HG03439 (cell line): ENCODE results near the gene DCAF6.
"Not testable (repeated sequence)": the region's sequence is repeated elsewhere in the genome, so short reads cannot be mapped to it uniquely, and the experiment has no call there.

Source experiments
- ATAC-seq: cut with Tn5 transposase; IDR thresholded peaks from one replicate; pipeline ENCODE4 v1.9.1; 2021; ENCODE audit warnings: mild to moderate bottlenecking, moderate library complexity; ENCODE audit not compliant: unreplicated experiment

DCAF6 gene

DNA sequence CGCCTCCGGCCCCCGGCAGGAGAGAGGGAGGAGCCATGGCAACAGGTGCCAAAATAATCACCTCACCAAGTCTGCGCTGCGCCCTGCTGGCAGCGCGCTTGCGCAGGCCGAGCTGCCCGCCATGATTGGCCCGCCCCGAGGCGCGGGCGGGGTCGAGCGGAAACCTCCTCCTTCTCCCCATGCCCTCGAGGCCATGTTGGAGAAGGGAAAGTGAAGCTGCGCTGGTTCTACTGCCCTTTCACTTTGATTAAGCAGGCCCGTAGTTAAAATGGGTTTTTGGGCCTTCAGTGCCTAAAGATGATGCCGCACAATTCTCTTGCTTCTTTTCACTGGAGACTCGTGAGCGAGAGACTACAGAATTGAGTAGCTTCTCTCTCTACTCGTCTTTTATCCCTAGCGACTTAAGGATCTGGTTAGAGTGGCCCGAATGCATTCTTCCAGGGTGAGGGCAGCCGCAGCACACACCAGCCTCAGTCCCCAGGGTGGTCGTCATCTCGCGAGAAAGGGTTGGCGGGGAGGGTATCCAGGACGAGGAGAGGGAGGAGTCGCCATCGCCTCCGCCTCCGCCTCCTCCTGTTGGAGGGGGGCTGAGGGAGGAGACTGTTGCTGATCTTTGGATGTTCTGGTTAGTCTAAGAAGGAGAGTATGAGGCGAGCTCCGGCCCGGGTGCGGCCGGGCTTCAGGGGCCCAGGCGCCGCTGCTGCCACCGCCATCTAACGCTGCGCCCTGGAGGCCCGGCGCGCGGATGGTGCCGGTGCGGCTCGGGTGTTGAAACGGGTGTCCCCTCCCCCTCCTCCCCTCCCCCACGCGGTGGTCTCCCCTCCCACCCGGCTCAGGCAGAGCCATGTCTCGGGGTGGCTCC lies at the start of gene DCAF6:
TSS of gene DCAF6 (plus strand) at position 616 of the 862 bp plus-strand sequence. CDS start at position 845, 229 bp downstream.
- ATAC-seq = peak; percentile 87

DNA sequence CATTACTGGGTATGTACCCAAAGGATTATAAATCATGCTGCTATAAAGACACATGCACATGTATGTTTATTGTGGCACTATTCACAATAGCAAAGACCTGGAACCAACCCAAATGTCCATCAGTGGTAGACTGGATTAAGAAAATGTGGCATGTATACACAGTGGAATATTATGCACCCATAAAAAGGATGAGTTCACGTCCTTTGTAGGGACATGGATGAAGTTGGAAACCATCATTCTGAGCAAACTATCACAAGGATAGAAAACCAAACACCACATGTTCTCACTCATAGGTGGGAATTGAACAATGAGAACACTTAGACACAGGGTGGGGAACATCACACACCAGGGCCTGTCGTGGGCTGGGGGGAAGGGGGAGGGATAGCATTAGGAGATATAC lies 49.3 kb upstream of the DCAF6 start:
- not testable (repeated sequence) for ATAC-seq

DNA sequence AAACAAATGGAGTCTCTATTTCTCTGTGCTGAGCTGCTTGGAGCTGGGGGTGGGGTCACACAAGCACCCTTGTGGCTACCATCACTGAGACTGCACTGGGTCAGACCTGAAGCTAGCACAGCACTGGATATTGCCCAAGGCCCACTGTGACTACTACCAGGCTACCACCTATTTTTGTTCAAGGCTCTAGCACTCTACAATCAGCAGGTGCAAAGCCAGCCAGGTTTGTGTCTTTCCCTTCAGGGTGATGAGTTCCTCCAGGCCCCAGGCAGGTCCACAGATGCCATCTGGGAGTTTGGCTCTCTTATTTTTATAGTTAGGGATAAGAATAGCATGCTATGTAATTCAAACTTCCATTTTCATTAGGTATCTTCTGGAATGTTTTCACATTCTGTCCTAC lies 46.1 kb upstream of the DCAF6 start:
- ATAC-seq = no peak

GRCh38 chr1:167893798-167894197 lies 42.7 kb upstream of the DCAF6 start:
- no peak for ATAC-seq

DNA sequence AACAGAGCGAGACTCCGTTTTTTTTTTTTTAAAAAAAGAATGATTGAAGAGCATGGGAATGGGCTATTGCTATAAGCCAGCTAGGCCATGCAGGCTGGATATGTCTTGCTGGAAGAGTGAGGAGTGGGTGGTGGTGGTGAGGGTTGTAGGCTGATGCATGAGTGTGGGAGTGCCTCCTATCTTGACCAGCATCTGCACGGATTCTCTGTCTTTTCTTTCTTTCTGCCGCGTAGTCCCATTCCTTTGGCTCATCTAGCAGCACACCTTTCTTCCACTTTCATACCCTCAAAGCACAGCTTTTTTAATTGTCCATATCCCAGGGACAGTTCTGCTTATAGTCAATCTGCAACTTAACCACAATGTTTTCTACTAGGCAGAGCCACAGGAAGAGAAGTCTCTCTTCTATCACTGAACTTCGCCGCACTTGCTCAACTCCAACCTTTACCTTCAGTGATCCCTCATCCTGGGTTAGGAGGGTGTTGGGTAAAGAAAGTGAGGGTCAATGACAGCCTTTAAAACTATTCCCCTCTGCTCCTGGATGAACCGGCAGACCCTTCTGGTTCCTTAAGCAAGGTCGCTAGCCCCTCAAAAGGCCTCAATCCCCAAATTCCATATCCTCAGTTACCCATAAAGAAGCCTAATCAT lies 37.8 kb upstream of the DCAF6 start:
- ATAC-seq = peak; percentile 4

DNA sequence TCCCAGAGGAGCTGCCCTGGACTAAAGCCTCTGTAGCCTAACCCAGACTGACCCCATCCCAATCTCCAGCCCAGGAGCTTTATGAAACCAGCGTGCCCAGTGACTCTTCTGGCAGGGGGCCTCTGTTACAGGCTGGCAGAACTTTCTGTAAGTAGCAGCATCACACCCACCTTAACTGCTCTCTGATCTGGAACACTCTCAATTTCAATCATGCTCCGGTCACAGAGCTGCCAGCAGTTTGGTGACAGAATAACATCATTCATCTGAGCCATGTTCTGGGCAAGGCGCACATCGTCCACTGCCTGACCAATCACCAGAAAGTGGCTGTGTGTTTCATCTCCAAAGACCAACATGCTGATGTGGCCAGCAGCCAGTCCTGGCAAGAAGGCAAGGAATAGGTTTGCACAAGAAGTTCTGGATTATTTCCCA lies 37.2 kb upstream of the DCAF6 start:
- ATAC-seq = peak; percentile 80

GRCh38 chr1:167900907-167901306 lies 35.6 kb upstream of the DCAF6 start:
- no peak for ATAC-seq

GRCh38 chr1:167904652-167905130 lies 31.8 kb upstream of the DCAF6 start:
- no peak for ATAC-seq

DNA sequence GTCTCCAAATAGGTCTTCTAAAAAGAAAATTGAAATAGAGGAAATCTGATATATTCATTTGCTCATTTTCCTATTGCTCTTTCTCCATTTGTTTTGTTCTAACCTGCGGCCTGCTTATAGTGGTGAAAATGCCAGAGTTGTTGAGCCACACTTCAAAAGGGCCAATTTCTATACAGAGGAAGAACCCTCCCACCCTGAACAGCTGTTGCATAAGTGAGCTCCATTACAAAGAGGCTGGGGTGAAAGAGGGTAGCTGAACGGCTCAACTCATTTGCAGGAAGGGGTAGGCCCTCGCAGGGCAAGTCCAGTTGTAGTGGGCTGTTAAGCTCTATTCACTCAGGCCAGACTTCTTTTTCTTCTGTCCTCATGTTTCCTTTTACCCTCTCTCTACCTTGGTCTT lies 31.3 kb upstream of the DCAF6 start:
- no peak for ATAC-seq

GRCh38 chr1:167905671-167906070 lies 30.8 kb upstream of the DCAF6 start:
- no peak for ATAC-seq

- no peak for ATAC-seq
These were observed 26.7 kb upstream of the DCAF6 start for GRCh38 chr1:167909691-167910180.

DNA sequence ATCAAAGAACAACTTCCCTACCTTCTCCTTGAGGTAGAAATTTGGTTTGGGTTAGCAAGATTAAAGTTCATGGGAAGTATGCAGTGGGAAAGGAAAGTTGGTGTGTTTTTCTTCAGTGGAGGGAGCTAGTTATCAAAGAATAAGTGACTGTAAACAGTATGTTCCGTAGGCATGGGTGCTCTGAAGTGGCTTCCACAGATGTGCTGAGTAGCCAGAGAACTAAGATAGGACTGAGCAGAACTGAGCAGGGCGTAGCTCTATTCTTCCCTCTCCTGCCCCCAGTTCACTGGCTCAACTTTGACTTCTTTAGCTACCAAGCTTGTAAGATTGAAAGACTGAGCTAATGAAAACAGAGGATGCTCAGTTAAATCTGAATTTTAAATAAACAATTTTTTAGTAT lies 26.0 kb upstream of the DCAF6 start:
- no peak for ATAC-seq

- no peak for ATAC-seq
These were observed 25.1 kb upstream of the DCAF6 start for GRCh38 chr1:167911413-167911812.

DNA sequence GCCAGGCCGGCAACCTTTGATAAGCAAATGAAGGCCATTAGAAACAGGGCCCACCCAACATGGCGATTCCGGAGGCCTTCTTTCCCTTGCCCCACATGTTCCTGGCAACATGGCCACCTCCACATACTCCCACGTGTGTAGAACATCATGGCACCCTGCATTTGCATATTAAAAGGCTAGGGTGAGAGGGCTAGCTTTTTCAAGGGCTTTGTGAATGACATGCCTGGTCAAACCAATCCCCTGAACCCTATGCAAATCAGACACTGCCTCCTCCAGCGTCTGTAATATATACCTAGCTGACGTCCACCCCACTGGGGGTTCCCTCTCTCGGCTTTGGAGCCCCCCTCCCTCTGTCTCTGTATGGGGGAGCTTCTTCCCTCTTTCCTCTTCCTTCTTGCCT lies 24.2 kb upstream of the DCAF6 start:
- no peak for ATAC-seq

DNA sequence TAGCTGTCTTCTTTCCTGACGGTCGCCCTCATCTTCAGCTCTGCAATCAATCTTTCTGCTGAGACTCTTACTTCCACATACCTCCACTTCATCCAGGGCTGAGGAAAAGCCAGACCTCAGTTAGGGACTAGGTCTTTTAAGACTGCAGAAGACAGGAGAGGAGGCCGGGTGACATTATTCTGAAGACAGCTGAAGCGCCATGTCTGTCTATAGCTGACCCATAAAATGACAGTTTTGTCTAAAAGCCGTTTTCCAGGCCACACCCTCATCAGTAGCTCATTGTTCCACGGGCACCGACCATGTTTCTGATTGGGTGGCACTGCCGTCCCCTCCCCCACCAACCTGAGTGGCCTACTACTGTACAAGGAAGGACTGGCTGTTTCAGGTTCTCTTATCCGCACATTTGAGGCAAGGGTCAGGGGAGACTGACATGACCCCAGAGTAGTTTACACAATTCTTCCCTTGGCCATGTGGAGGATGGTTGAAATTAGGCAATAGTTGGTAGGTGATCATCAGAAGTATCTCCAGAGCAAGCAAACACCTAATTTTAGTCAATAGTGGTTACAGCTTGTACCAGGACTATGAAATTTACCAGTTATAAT lies 22.5 kb upstream of the DCAF6 start, which contains the start of gene ADCY10:
TSS of gene ADCY10 (minus strand) at position 240 of the 602 bp plus-strand sequence. CDS start 8,994 bp downstream, outside the sequence.
- ATAC-seq = no peak

GRCh38 chr1:167915569-167915968 lies 20.9 kb upstream of the DCAF6 start:
- no peak for ATAC-seq

DNA sequence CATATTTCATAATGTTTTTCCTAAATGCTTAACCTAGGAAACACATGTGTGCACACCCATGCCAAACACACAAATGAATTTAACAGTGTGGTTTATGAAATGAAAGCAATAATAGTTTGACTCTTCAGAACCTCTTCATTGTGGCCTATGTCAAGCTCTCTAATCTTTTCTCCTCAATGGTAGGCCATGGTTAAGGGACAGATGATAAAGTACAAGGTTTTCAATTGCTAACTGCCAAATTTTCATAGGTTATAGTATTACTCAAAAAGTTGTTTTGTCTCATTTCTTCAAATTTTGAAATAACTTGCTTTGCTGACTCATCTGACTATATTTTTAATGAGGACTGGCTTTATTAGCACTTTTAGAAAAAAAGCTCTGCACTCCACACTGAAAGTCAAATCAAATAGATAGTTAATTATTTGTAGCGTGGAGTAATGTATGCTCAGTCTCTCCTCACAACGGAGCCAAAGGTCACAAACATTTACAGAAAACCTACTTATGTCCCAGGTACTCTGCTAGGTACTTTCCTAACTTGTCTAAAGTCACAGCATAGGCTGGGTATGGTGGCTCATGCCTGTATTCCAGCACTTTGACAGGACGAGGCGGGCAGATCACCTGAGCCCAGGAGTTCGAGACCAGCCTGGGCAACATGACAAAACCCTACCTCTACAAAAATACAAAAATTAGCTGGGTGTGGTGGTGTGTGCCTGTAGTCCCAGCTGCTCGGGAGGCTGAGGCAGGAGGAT lies 19.5 kb upstream of the DCAF6 start:
- ATAC-seq = no peak

- ATAC-seq = peak; percentile 54
These were observed 14.5 kb upstream of the DCAF6 start for GRCh38 chr1:167922023-167922422.

- ATAC-seq = no peak
These were observed 13.8 kb upstream of the DCAF6 start for GRCh38 chr1:167922611-167923074.

DNA sequence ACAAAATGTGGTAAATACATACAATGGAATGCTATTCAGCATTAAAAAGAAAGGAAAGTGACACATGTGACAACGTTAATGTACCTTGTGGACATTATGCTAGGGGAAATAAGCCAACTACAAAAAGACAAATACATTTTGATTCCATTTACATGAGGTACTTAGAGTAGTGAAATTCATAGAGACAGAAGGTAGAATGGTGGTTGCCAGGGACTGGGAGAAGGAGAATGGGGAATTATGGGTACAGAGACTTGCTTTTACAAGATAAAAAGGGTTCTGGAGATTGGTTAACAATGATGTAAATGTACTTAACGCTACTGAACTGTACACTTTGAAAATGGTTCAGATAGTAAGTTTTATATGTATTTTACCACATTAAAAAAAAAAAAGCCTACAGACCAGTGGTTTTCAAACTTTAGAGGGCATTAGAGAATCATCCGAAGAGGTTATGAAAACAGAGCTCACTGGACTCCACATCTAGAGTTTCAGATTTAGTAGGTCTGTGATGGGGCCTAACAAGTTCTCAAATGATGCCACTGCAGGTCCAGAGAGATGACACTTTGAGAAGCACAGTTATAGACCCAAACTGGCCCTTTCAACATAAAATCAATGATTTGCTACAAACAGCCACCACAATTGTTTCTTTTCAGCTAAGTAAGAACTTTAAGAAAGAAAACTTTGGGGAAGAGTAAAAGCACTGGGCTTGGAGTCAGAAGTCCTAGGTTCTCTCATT lies 13.0 kb upstream of the DCAF6 start:
- ATAC-seq = no peak
